ENCODE data around the gene WSCD2. TPM values are rescaled to one million over a fixed set of nuclear protein-coding genes. Genes with fewer than 3 reads are reported as not detected.

The WSCD2 gene
- total and polyA plus RNA-seq, 3 donors from 2014 or later = 0.50 to 1.7 (median 0.94) TPM

- Histone ChIP-seq H3K36me3 (ENCODE audit: low read depth, missing control alignments) (no peaks in the 10 kb centered on the region), H3K9me3 (no peaks in the 10 kb centered on the region), H3K4me1 (no peaks in the 10 kb centered on the region), H3K4me3 (no peak overlapping the region), H3K27me3 (no peaks in the 10 kb centered on the region), H3K27ac (no peak overlapping the region)
- intact Hi-C loops (cut with DNase I; ENCODE audit: low total_unique reads) = no loop called here
- DNase-seq = no peak
- 88 to 100% methylated on average over 1 of the region's 1 CpG for WGBS, 2 donors
- no peak for TF ChIP-seq POLR2A (IDR thresholded peaks at IDR 0.05)
- TF ChIP-seq CTCF (IDR thresholded peaks at IDR 0.05) = no peak
These were observed 41.2 kb upstream of the WSCD2 start for GRCh38 chr12:108087900-108088299.

GRCh38 chr12:108090107-108090899 lies 38.8 kb upstream of the WSCD2 start:
- 46 to 54% methylated on average over 13 of the region's 13 CpGs for WGBS, 2 donors
- peak; percentile 40 for DNase-seq
- TF ChIP-seq CTCF (IDR thresholded peaks at IDR 0.05) = no peak
- no peak for TF ChIP-seq POLR2A (IDR thresholded peaks at IDR 0.05)
- H3K4me3 ChIP-seq = no peak overlapping the region
- no peaks in the 10 kb centered on the region for H3K9me3 ChIP-seq
- H3K27me3 ChIP-seq = no peaks in the 10 kb centered on the region
- H3K4me1 ChIP-seq = no peaks in the 10 kb centered on the region
- no peaks in the 10 kb centered on the region for H3K36me3 ChIP-seq (ENCODE audit: low read depth, missing control alignments)
- intact Hi-C loops (cut with DNase I; ENCODE audit: low total_unique reads) = no loop called here
- no peak overlapping the region for H3K27ac ChIP-seq

- intact Hi-C loops (cut with DNase I; ENCODE audit: low total_unique reads) = no loop called here
- 59 to 71% methylated on average over 10 of the region's 10 CpGs for WGBS, 2 donors
- no peaks in the 10 kb centered on the region for H3K9me3 ChIP-seq
- DNase-seq = no peak
- H3K36me3 ChIP-seq (ENCODE audit: low read depth, missing control alignments) = no peaks in the 10 kb centered on the region
- no peak overlapping the region for H3K27ac ChIP-seq
- no peaks in the 10 kb centered on the region for H3K27me3 ChIP-seq
- TF ChIP-seq CTCF (IDR thresholded peaks at IDR 0.05) (no peak), POLR2A (IDR thresholded peaks at IDR 0.05) (no peak)
- H3K4me1 ChIP-seq = no peaks in the 10 kb centered on the region
- no peak overlapping the region for H3K4me3 ChIP-seq
These were observed 38.0 kb upstream of the WSCD2 start for GRCh38 chr12:108090932-108091678.

- no peaks in the 10 kb centered on the region for H3K27me3 ChIP-seq
- H3K27ac ChIP-seq = no peak overlapping the region
- no peak for DNase-seq
- no peak overlapping the region for H3K4me3 ChIP-seq
- H3K9me3 ChIP-seq = no peaks in the 10 kb centered on the region
- TF ChIP-seq POLR2A (IDR thresholded peaks at IDR 0.05) = no peak
- no peak for TF ChIP-seq CTCF (IDR thresholded peaks at IDR 0.05)
- whole genome bisulfite sequencing, 2 donors = 60 to 61% methylated on average over 4 of the region's 4 CpGs
- H3K4me1 ChIP-seq = no peaks in the 10 kb centered on the region
- intact Hi-C loops (cut with DNase I; ENCODE audit: low total_unique reads) = no loop called here
- no peaks in the 10 kb centered on the region for H3K36me3 ChIP-seq (ENCODE audit: low read depth, missing control alignments)
These were observed 37.4 kb upstream of the WSCD2 start for GRCh38 chr12:108091679-108092051.
